ENCODE data around the gene MEPCE.

DNA sequence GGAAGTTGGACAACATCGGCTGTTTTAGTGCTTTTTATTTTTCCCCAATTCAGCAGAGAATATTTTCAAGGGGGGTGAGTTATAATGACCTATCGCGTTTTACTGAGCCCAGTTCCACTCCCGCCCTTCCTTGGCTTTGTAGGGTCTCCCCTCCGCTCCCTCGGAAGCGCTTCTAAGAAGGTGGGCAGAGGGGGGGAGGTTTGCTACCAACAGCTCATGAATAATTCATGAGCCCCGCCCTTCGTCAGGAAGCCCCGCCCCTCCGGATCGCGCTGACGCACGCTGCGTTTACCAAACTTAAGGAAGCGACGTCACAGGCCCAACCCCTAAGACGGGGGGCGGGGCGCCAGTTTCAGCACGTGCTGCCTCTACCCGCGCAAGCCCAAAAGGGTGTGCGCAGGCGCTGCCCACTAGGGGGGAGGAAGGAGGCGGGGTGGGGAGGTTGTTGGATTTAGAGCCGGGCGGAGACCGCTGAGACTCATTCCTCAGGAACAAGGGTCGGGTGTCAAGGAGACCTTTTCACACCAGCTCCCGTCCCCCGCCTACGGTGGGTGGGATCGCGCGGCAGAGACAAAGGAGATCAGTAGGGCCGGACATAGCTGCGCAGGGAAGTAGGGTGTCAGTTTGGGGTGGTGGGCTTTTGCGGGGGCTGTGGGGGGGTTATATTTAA, 529 bp upstream of the MEPCE start:
- TF ChIP-seq CTCF (conservative IDR thresholded peaks at IDR 0.05 in 1 of 2, IDR thresholded peaks at IDR 0.05 in 1 of 2; ENCODE audit: low read depth in 1 of 2, low read length in 2 of 2) (no peak), EZH2 (IDR thresholded peaks at IDR 0.05; ENCODE audit: low read length, missing control alignments) (no peak)

Measured in fibroblast of lung (primary cell).